Gastrocnemius medialis (tissue), 4 donors: Measurements from ENCODE around the gene TMEM50B. TPM values are rescaled to one million over a fixed set of nuclear protein-coding genes. Genes with fewer than 3 reads are reported as not detected.

Experiments used
- ATAC-seq, 2 donors: fragments of 150-250 bp; one replicate each; pipeline ENCODE4 v1.9.1; 2016
- DNase-seq, 2 donors: peaks; one replicate each; pipeline ENCODE4 v3.0.0-alpha.2; 2019
- H3K27ac ChIP-seq, 4 donors: fragments of 200-600 bp; sonication (generic); 1 replicate in 1 of 4; 2 replicates in 3 of 4; pipeline ENCODE4 v1.5.1; 2016 to 2018; ENCODE audit warnings: mild to moderate bottlenecking in 2 of 4, moderate library complexity in 1 of 4
- H3K27me3 ChIP-seq, 3 donors: fragments of 200-600 bp; sonication (generic) in 2 of 3; 1 replicate in 1 of 3; 2 replicates in 2 of 3; pipeline versions ENCODE4 v1.5.1 to v1.6.0; 2016 to 2019; ENCODE audit warnings: mild to moderate bottlenecking in 1 of 3, moderate library complexity in 1 of 3
- H3K36me3 ChIP-seq, 2 donors: fragments of 200-600 bp; sonication (generic) in 1 of 2; one replicate each; pipeline ENCODE4 v1.5.1; 2017 to 2018
- H3K4me1 ChIP-seq, 2 donors: fragments of 200-600 bp; sonication (generic) in 1 of 2; one replicate each; pipeline ENCODE4 v1.5.1; 2016 to 2017; ENCODE audit warnings: mild to moderate bottlenecking in 2 of 2
- H3K4me3 ChIP-seq, 4 donors: fragments of 200-600 bp; sonication (generic) in 3 of 4; 1 replicate in 1 of 4; 2 replicates in 3 of 4; pipeline ENCODE4 v1.5.1; 2016 to 2019; ENCODE audit warnings: mild to moderate bottlenecking in 2 of 4
- H3K9me3 ChIP-seq, 3 donors: fragments of 200-600 bp; sonication (generic) in 2 of 3; 1 replicate in 1 of 3; 2 replicates in 2 of 3; pipeline ENCODE4 v1.5.1; 2016 to 2019
- POLR2A ChIP-seq, 2 donors: fragments of 450-650 bp; IDR thresholded peaks; one replicate each; pipeline ENCODE4 v1.6.1; 2017; ENCODE audit warnings: antibody characterized with exemption in 2 of 2, mild to moderate bottlenecking in 2 of 2, moderate library complexity in 2 of 2
- in situ Hi-C, 4 donors: fragments of 200-750 bp; cut with MboI; loops; one replicate each; pipeline versions ENCODE4 v1.15.0 to v1.8.0; 2017; ENCODE audit warnings: low sequenced_read_pairs in 4 of 4
- intact Hi-C: fragments of 100-400 bp; cut with DNase I; formaldehyde crosslinking; loops from one replicate; pipeline ENCODE4 v1.15.1; 2023; ENCODE audit warnings: low total_unique reads
- total RNA-seq, 4 donors: library from RNA; depleted of rRNA; stranded (reverse); fragments of >200 nt; gene quantifications; one replicate each; pipeline versions ENCODE4 v1.1.0 to v1.2.3, GENCODE V29; 2016
- TF ChIP-seq, protein P1 (sequence below), 5 experiments: fragments of 450-650 bp in 3 of 5; fragments of 200-600 bp in 2 of 5; sonication (generic) in 2 of 5; IDR thresholded peaks in 4 of 5; conservative IDR thresholded peaks in 1 of 5; 1 replicate in 4 of 5; 2 replicates in 1 of 5; pipeline ENCODE4 v1.5.1; 2016 to 2019; ENCODE audit warnings: antibody characterized with exemption in 5 of 5, mild to moderate bottlenecking in 3 of 5, moderate library complexity in 3 of 5

Gene TMEM50B
- total RNA-seq, 4 donors from 2014 or later = 33.2 to 47.1 (median 44.6) TPM

- intact Hi-C loops = loop anchor here (5.0 kb wide), 1 partner anchor 39 kb away; the partner anchor contains the start of gene IFNGR2
- no peaks in the 10 kb centered on the region for H3K27me3 ChIP-seq
- ATAC-seq (peak in 1 of 2 donors; percentile 34), DNase-seq (peak in 1 of 2 donors; percentile 41)
- no peak overlapping the region for H3K4me3 ChIP-seq
- no peak for TF ChIP-seq POLR2A (IDR thresholded peaks at IDR 0.05)
- TF ChIP-seq, protein P1, sequence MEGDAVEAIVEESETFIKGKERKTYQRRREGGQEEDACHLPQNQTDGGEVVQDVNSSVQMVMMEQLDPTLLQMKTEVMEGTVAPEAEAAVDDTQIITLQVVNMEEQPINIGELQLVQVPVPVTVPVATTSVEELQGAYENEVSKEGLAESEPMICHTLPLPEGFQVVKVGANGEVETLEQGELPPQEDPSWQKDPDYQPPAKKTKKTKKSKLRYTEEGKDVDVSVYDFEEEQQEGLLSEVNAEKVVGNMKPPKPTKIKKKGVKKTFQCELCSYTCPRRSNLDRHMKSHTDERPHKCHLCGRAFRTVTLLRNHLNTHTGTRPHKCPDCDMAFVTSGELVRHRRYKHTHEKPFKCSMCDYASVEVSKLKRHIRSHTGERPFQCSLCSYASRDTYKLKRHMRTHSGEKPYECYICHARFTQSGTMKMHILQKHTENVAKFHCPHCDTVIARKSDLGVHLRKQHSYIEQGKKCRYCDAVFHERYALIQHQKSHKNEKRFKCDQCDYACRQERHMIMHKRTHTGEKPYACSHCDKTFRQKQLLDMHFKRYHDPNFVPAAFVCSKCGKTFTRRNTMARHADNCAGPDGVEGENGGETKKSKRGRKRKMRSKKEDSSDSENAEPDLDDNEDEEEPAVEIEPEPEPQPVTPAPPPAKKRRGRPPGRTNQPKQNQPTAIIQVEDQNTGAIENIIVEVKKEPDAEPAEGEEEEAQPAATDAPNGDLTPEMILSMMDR (IDR thresholded peaks at IDR 0.05 in 4 of 5, conservative IDR thresholded peaks at IDR 0.05 in 1 of 5) = no peak
- in situ Hi-C loops = loop anchor here in 3 of 4 donors (5.0 to 25.0 kb wide), 5 partner anchors 77 to 504 kb away; no protein-coding TSS in a partner anchor
- no peaks in the 10 kb centered on the region for H3K9me3 ChIP-seq
- peaks cover 0 to 3% of the 10 kb centered on the region in 2 donors for H3K4me1 ChIP-seq
- peak overlapping the region in 2 of 4 donors; percentile 29 to 34 for H3K27ac ChIP-seq
- H3K36me3 ChIP-seq = peaks cover 0 to 21% of the 10 kb centered on the region in 2 donors
These were observed 38.0 kb downstream of the TMEM50B start for GRCh38 chr21:33441489-33442477.

GRCh38 chr21:33437140-33437539, 42.6 kb downstream of the TMEM50B start:
- in situ Hi-C loops (loop anchor here in 2 of 4 donors (25.0 kb wide), 2 partner anchors 100 to 500 kb away; no protein-coding TSS in a partner anchor), intact Hi-C loops (loop anchor here (10.0 kb wide), 1 partner anchor 52 kb away; no protein-coding TSS in a partner anchor)
- no peak overlapping the region for H3K4me3 ChIP-seq
- H3K27ac ChIP-seq = peak overlapping the region in 2 of 4 donors; percentile 26 to 90
- H3K4me1 ChIP-seq = peaks cover 16 to 17% of the 10 kb centered on the region in 2 donors
- H3K27me3 ChIP-seq = no peaks in the 10 kb centered on the region
- TF ChIP-seq, protein P1 (IDR thresholded peaks at IDR 0.05 in 4 of 5, conservative IDR thresholded peaks at IDR 0.05 in 1 of 5) = no peak
- ATAC-seq (no peak), DNase-seq (no peak)
- peaks cover 0 to 47% of the 10 kb centered on the region in 2 donors for H3K36me3 ChIP-seq
- no peaks in the 10 kb centered on the region for H3K9me3 ChIP-seq

DNA sequence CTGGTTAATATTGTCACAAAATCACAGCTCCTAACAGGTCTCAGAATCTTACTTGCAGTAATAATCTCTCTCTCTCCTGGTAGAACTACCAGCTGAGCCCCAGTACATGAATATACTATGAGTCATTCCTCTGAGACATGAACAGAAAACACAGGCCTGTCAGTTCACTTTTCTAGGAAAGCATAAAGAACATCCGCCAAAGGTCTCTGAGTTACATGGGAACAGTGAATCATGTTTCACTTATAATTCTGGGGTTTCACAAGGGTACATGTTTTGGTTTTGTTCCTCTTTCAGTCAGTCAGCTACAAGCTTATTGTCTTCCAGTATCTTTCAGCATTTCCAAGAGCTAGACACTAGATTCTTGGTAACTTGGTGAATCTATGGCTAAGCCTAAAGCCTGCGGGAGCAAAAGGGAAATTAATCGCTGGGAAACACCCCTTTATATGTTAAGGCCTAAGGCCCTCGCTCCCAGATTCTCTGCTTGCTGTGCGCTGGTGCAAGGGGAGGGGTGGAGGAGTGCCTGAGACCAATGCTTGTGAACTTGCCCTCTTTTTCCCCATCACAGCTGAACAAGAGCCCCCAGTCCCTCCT, 44.9 kb downstream of the TMEM50B start:
- peaks cover 0 to 69% of the 10 kb centered on the region in 2 donors for H3K36me3 ChIP-seq
- H3K4me3 ChIP-seq = no peak overlapping the region
- DNase-seq = peak in 1 of 2 donors; percentile 45
- no peaks in the 10 kb centered on the region for H3K9me3 ChIP-seq
- ATAC-seq = peak; percentile 99 to 100
- TF ChIP-seq, protein P1 (IDR thresholded peaks at IDR 0.05 in 4 of 5, conservative IDR thresholded peaks at IDR 0.05 in 1 of 5) = no peak
- no peak for TF ChIP-seq POLR2A (IDR thresholded peaks at IDR 0.05)
- H3K27ac ChIP-seq = peak overlapping the region; percentile 70 to 90 (median 86)
- in situ Hi-C loops (loop anchor here in 2 of 4 donors (25.0 kb wide), 2 partner anchors 98 to 498 kb away; no protein-coding TSS in a partner anchor), intact Hi-C loops (loop anchor here (10.0 kb wide), 1 partner anchor 50 kb away; no protein-coding TSS in a partner anchor)
- H3K4me1 ChIP-seq = peaks cover 14 to 16% of the 10 kb centered on the region in 2 donors
- no peaks in the 10 kb centered on the region for H3K27me3 ChIP-seq

GRCh38 chr21:33433425-33434114, 46.2 kb downstream of the TMEM50B start:
- Histone ChIP-seq H3K4me1 (peaks cover 14 to 16% of the 10 kb centered on the region in 2 donors), H3K9me3 (no peaks in the 10 kb centered on the region), H3K4me3 (no peak overlapping the region), H3K36me3 (peaks cover 0 to 78% of the 10 kb centered on the region in 2 donors), H3K27ac (peak overlapping the region; percentile 70 to 90 (median 86)), H3K27me3 (no peaks in the 10 kb centered on the region)
- ATAC-seq (no peak), DNase-seq (no peak)
- TF ChIP-seq, protein P1 (IDR thresholded peaks at IDR 0.05 in 4 of 5, conservative IDR thresholded peaks at IDR 0.05 in 1 of 5) = no peak
- TF ChIP-seq POLR2A (IDR thresholded peaks at IDR 0.05) = no peak
- intact Hi-C loops (loop anchor here (10.0 kb wide), 1 partner anchor 49 kb away; no protein-coding TSS in a partner anchor), in situ Hi-C loops (loop anchor here in 2 of 4 donors (25.0 kb wide), 2 partner anchors 96 to 496 kb away; no protein-coding TSS in a partner anchor)
